ENCODE results near the gene KCND1. TPM values are rescaled to one million over a fixed set of nuclear protein-coding genes. Genes with fewer than 3 reads are reported as not detected.

Gene KCND1
- total and polyA plus RNA-seq, 10 of the 15 experiments (the other 5 are each of a cell fraction or from before 2014, with no cell fraction given), result 0.02 to 1.0 (median 0.39) TPM

- no peak for TF ChIP-seq E2F8 (IDR thresholded peaks at IDR 0.05; ENCODE audit: low read depth, partially characterized antibody)
- no peak for TF ChIP-seq SMAD5 (IDR thresholded peaks at IDR 0.05; ENCODE audit: low read depth)
- TF ChIP-seq RELB (IDR thresholded peaks at IDR 0.05; ENCODE audit: low read depth), result no peak
- TF ChIP-seq MYB (IDR thresholded peaks at IDR 0.05; ENCODE audit: borderline replicate concordance, low read depth, low read length), result no peak
- no peak for TF ChIP-seq SPI1 (IDR thresholded peaks at IDR 0.05; ENCODE audit: borderline replicate concordance, insufficient read depth, low read depth, low read length)
- no peak for TF ChIP-seq ELK1 (IDR thresholded peaks at IDR 0.05; ENCODE audit: low read depth, low read length)
- no peak for TF ChIP-seq NKRF (conservative IDR thresholded peaks at IDR 0.05)
- TF ChIP-seq TCF7 (IDR thresholded peaks at IDR 0.05; ENCODE audit: borderline replicate concordance), result no peak
- TF ChIP-seq POLR2AphosphoS5 (IDR thresholded peaks at IDR 0.05; ENCODE audit: low read length), result no peak
- TF ChIP-seq IRF4 (IDR thresholded peaks at IDR 0.05; ENCODE audit: low read depth, low read length), result no peak
- no peak for TF ChIP-seq HDAC2 (IDR thresholded peaks at IDR 0.05)
Measured at GRCh38 chrX:48989483-48989882, 17.8 kb upstream of the KCND1 start (continued).

Measured in GM12878 (cell line).